Mesendoderm (in vitro differentiated cells): Measurements from ENCODE around the gene PPP4R4.
A peak's percentile ranks its signal among the peaks of the same experiment; 100 is the strongest.

Experiments
- DNase-seq: peaks from one replicate; pipeline ENCODE4 v3.0.0; 2013
- H2AK5ac ChIP-seq: 2 replicates; pipeline ENCODE4 v1.6.1; 2013; ENCODE audit warnings: low read length, inconsistent platforms
- H2BK120ac ChIP-seq: 2 replicates; pipeline ENCODE4 v1.6.1; 2013; ENCODE audit warnings: low read depth, mild to moderate bottlenecking, low read length, moderate library complexity, mixed read lengths
- H2BK15ac ChIP-seq: replicated peaks from 2 replicates; pipeline ENCODE4 v1.6.1; 2013; ENCODE audit warnings: low read depth, mild to moderate bottlenecking, moderate library complexity
- H2BK5ac ChIP-seq: 2 replicates; pipeline ENCODE4 v1.6.1; 2013; ENCODE audit warnings: low read length, inconsistent platforms
- H3K18ac ChIP-seq: 2 replicates; pipeline ENCODE4 v1.6.1; 2013; ENCODE audit warnings: mild to moderate bottlenecking, low read length, mixed read lengths
- H3K23ac ChIP-seq: one replicate; pipeline ENCODE4 v1.6.1; 2013; ENCODE audit warnings: low read length
- H3K27ac ChIP-seq: 2 replicates; pipeline ENCODE4 v1.5.1; 2013; ENCODE audit warnings: low read depth, mild to moderate bottlenecking, inconsistent platforms, low read length, moderate library complexity
- H3K27me3 ChIP-seq: 2 replicates; pipeline ENCODE4 v1.6.1; 2013; ENCODE audit warnings: low read length, control low read depth, mild to moderate bottlenecking, inconsistent platforms; ENCODE audit not compliant: insufficient read depth, poor library complexity
- H3K36me3 ChIP-seq: 2 replicates; pipeline ENCODE4 v1.6.1; 2013; ENCODE audit warnings: low read length, inconsistent platforms; ENCODE audit not compliant: control insufficient read depth, insufficient read depth
- H3K4ac ChIP-seq: one replicate; pipeline ENCODE4 v1.6.1; 2013; ENCODE audit warnings: low read depth, mild to moderate bottlenecking, low read length, moderate library complexity
- H3K4me1 ChIP-seq: 2 replicates; pipeline ENCODE4 v1.6.1; 2013; ENCODE audit warnings: low read depth, low read length, inconsistent platforms; ENCODE audit not compliant: control insufficient read depth
- H3K4me2 ChIP-seq: 2 replicates; pipeline ENCODE4 v1.6.1; 2013; ENCODE audit warnings: low read length
- H3K4me3 ChIP-seq: 2 replicates; pipeline ENCODE4 v1.5.1; 2013; ENCODE audit warnings: mild to moderate bottlenecking, low read length
- H3K56ac ChIP-seq: one replicate; pipeline ENCODE4 v1.6.1; 2013; ENCODE audit warnings: low read length
- H3K79me1 ChIP-seq: 2 replicates; pipeline ENCODE4 v1.6.1; 2013; ENCODE audit warnings: low read length, inconsistent platforms
- H3K79me2 ChIP-seq: 2 replicates; pipeline ENCODE4 v1.6.1; 2013; ENCODE audit warnings: mild to moderate bottlenecking, low read length; ENCODE audit not compliant: control insufficient read depth, insufficient read depth
- H3K9ac ChIP-seq: 2 replicates; pipeline ENCODE4 v1.6.1; 2013; ENCODE audit warnings: low read length, inconsistent platforms
- H4K5ac ChIP-seq: one replicate; pipeline ENCODE4 v1.6.1; 2013; ENCODE audit warnings: low read length
- H4K8ac ChIP-seq: one replicate; pipeline ENCODE4 v1.6.1; 2013; ENCODE audit warnings: low read depth, mild to moderate bottlenecking, control low read depth, low read length, moderate library complexity
- WGBS: extraction: QIAGEN DNeasy Blood & Tissue Kit; methylation state at CpG from one replicate; pipeline ENCODE4 v1.1.7; 2013; ENCODE audit warnings: low lambda C conversion rate, missing lambda C conversion rate; ENCODE audit not compliant: insufficient coverage; ENCODE audit errors: extremely low coverage; 5-methylcytosine and 5-hydroxymethylcytosine counted together

PPP4R4 gene

DNA sequence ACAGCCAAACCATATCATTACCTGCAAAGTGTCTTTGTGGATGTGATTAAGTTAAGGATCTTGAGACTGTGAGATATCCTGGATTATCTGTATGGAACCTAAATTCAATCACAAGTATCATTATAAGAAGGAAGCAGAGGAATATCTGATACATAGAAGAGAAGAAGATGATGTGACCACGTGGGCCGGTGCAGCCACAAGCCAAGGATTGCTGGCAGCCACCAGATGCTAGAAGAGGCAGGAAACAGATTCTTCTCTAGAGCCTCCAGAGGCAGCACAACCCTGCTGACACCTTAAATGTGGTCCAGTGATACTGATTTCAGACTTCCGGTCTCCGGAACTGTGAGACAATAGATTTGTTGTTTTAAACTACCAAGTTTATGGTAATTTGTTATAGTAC, 38.6 kb upstream of the PPP4R4 start:
- Histone ChIP-seq H3K27me3 (no peaks in the 10 kb centered on the region), H4K8ac (no peak overlapping the region), H3K18ac (no peak overlapping the region), H2BK120ac (no peak overlapping the region), H3K9ac (no peak overlapping the region), H3K79me2 (no peaks in the 10 kb centered on the region), H3K4me3 (no peak overlapping the region), H3K4me1 (no peaks in the 10 kb centered on the region), H2BK15ac (no peak overlapping the region), H3K23ac (no peak overlapping the region), H3K36me3 (no peaks in the 10 kb centered on the region), H3K4me2 (no peak overlapping the region), H4K5ac (no peak overlapping the region), H3K27ac (no peak overlapping the region), H2BK5ac (no peak overlapping the region), H3K56ac (no peak overlapping the region), H3K4ac (no peak overlapping the region), H2AK5ac (no peak overlapping the region), H3K79me1 (no peaks in the 10 kb centered on the region)
- no peak for DNase-seq
- WGBS, result no CpG with 5 or more reads among the region's 4 CpGs

GRCh38 chr14:94136575-94137331, 37.4 kb upstream of the PPP4R4 start:
- Histone ChIP-seq H3K9ac (no peak overlapping the region), H3K23ac (no peak overlapping the region), H3K18ac (no peak overlapping the region), H2BK5ac (no peak overlapping the region), H2BK120ac (no peak overlapping the region), H4K5ac (no peak overlapping the region), H3K27me3 (no peaks in the 10 kb centered on the region), H3K4ac (no peak overlapping the region), H3K4me3 (no peak overlapping the region), H3K27ac (no peak overlapping the region), H2BK15ac (no peak overlapping the region), H4K8ac (no peak overlapping the region), H3K36me3 (no peaks in the 10 kb centered on the region), H3K4me2 (no peak overlapping the region), H3K79me1 (no peaks in the 10 kb centered on the region), H3K79me2 (no peaks in the 10 kb centered on the region), H3K56ac (no peak overlapping the region), H3K4me1 (no peaks in the 10 kb centered on the region), H2AK5ac (no peak overlapping the region)
- peak; percentile 90 for DNase-seq
- WGBS, result no CpG with 5 or more reads among the region's 18 CpGs

DNA sequence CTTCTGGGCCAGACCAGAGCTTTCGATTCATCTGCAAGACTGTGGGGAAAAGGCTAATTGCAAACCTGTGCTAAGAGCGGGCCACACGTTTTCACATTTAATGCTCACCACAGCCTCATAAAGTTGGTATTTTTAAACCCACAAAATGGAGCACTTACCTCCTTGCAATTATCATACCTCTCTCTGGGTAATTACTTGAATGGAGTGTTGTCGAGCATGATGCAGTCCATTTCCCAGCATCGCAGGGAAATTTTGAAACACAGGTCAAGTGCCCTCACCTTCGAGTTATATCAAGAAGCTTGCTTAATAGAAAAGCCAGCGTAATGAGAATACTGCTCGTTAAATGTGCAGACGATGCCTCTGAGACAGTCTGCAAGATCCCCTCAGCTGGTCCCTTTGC, 35.9 kb upstream of the PPP4R4 start:
- no CpG with 5 or more reads among the region's 9 CpGs for WGBS
- H3K56ac ChIP-seq, result no peak overlapping the region
- H2BK5ac ChIP-seq, result no peak overlapping the region
- H3K27me3 ChIP-seq, result no peaks in the 10 kb centered on the region
- no peak for DNase-seq
- H2BK120ac ChIP-seq, result no peak overlapping the region
- no peaks in the 10 kb centered on the region for H3K79me1 ChIP-seq
- H3K4me1 ChIP-seq, result no peaks in the 10 kb centered on the region
- H3K23ac ChIP-seq, result no peak overlapping the region
- no peak overlapping the region for H3K4ac ChIP-seq
- H3K4me3 ChIP-seq, result no peak overlapping the region
- no peak overlapping the region for H3K4me2 ChIP-seq
- H3K36me3 ChIP-seq, result no peaks in the 10 kb centered on the region
- H4K5ac ChIP-seq, result no peak overlapping the region
- H2AK5ac ChIP-seq, result no peak overlapping the region
- no peak overlapping the region for H3K27ac ChIP-seq
- H4K8ac ChIP-seq, result no peak overlapping the region
- no peaks in the 10 kb centered on the region for H3K79me2 ChIP-seq
- no peak overlapping the region for H2BK15ac ChIP-seq
- H3K9ac ChIP-seq, result no peak overlapping the region
- H3K18ac ChIP-seq, result no peak overlapping the region

GRCh38 chr14:94139006-94139405, 35.1 kb upstream of the PPP4R4 start:
- Histone ChIP-seq H3K79me2 (no peaks in the 10 kb centered on the region), H3K4me2 (no peak overlapping the region), H3K36me3 (no peaks in the 10 kb centered on the region), H3K23ac (no peak overlapping the region), H3K27me3 (no peaks in the 10 kb centered on the region), H2AK5ac (no peak overlapping the region), H4K8ac (no peak overlapping the region), H2BK5ac (no peak overlapping the region), H3K4me3 (no peak overlapping the region), H3K18ac (no peak overlapping the region), H3K9ac (no peak overlapping the region), H3K56ac (peak overlapping the region; percentile 30), H4K5ac (no peak overlapping the region), H2BK15ac (no peak overlapping the region), H3K4ac (no peak overlapping the region), H2BK120ac (no peak overlapping the region), H3K4me1 (no peaks in the 10 kb centered on the region), H3K27ac (no peak overlapping the region), H3K79me1 (no peaks in the 10 kb centered on the region)
- WGBS, result no CpG with 5 or more reads among the region's 5 CpGs
- peak; percentile 8 for DNase-seq

DNA sequence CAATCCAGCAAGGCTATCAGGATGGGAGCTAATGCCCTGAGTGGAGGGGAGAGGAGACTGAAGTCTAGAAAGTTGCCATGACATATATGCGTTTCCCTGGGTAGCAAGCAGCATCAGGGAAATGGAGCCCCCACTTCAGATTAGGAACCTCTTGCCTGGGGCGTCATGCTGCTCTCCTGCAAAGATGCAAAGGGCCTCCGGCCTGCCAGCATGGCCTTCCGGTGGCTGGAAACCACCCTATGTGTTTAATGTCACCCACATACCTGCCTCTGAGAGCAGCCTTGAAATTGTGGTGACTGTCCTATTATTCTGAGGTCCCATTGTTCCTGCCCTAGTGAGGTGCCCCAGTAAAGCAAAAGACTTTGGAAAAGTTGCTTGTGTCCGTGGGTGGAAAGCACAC, 34.7 kb upstream of the PPP4R4 start:
- Histone ChIP-seq H2AK5ac (no peak overlapping the region), H2BK120ac (no peak overlapping the region), H3K9ac (no peak overlapping the region), H3K4me1 (no peaks in the 10 kb centered on the region), H2BK15ac (no peak overlapping the region), H3K23ac (no peak overlapping the region), H3K18ac (no peak overlapping the region), H3K4me3 (no peak overlapping the region), H3K4me2 (no peak overlapping the region), H3K27ac (no peak overlapping the region), H3K27me3 (no peaks in the 10 kb centered on the region), H3K79me2 (no peaks in the 10 kb centered on the region), H3K56ac (no peak overlapping the region), H4K5ac (no peak overlapping the region), H2BK5ac (no peak overlapping the region), H3K36me3 (no peaks in the 10 kb centered on the region), H3K79me1 (no peaks in the 10 kb centered on the region), H4K8ac (no peak overlapping the region), H3K4ac (no peak overlapping the region)
- no CpG with 5 or more reads among the region's 5 CpGs for WGBS
- DNase-seq, result no peak

DNA sequence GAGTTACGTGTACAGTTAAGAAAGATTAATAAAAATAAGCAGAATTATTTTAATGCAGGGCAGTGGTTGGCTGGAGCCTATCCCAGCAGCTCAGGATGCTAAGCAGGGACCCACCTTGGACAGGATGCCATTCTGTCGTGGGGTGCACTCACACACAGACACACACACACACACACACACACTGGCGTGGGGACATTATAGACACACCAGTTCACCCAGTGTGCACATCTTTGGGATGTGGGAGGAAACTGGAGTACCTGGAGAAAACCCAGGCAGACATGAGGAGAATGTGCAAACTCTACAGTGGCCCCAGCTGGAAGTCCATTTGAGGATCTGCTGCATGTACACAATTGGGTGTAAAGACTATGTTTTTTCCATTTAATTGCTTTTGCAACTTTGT, 31.9 kb upstream of the PPP4R4 start:
- Histone ChIP-seq H3K36me3 (no peaks in the 10 kb centered on the region), H3K4ac (no peak overlapping the region), H3K23ac (no peak overlapping the region), H3K79me1 (no peaks in the 10 kb centered on the region), H2BK15ac (no peak overlapping the region), H3K27ac (no peak overlapping the region), H4K5ac (no peak overlapping the region), H4K8ac (no peak overlapping the region), H2BK5ac (no peak overlapping the region), H3K27me3 (no peaks in the 10 kb centered on the region), H3K18ac (no peak overlapping the region), H2AK5ac (no peak overlapping the region), H3K56ac (no peak overlapping the region), H2BK120ac (no peak overlapping the region), H3K4me1 (no peaks in the 10 kb centered on the region), H3K79me2 (no peaks in the 10 kb centered on the region), H3K4me2 (no peak overlapping the region), H3K9ac (no peak overlapping the region), H3K4me3 (no peak overlapping the region)
- no peak for DNase-seq
- no CpG with 5 or more reads among the region's 3 CpGs for WGBS
